B cell (primary cell): ENCODE data around the gene GINS3. TPM values are rescaled to one million over a fixed set of nuclear protein-coding genes. Genes with fewer than 3 reads are reported as not detected.

Source experiments
- ATAC-seq: fragments of 200-7000 bp; cut with Tn5 transposase; one replicate; pipeline ENCODE4 v1.10.0; 2021; ENCODE audit warnings: low read depth, mild to moderate bottlenecking, moderate number of reproducible peaks, moderate library complexity
- CTCF ChIA-PET: fragments of 350-600 bp; sonication (Branson Sonifier 250); formaldehyde crosslinking; loops from one replicate; lab custom pipeline; 2021; ENCODE audit warnings: antibody characterized with exemption, inconsistent platforms; lab: Charles Lee
- POLR2A ChIA-PET: fragments of 350-600 bp; sonication (Branson Sonifier 250); formaldehyde crosslinking; loops from one replicate; lab custom pipeline; 2021; ENCODE audit warnings: antibody characterized with exemption; lab: Charles Lee
- DNase-seq: peaks from one replicate; pipeline ENCODE4 v3.0.0; 2013
- H2AFZ ChIP-seq: 2 replicates; pipeline ENCODE4 v1.6.1; 2012; ENCODE audit warnings: mild to moderate bottlenecking, low read depth, low read length; ENCODE audit not compliant: insufficient read depth, poor library complexity, severe bottlenecking
- H3K27ac ChIP-seq, 2 donors: 1 replicate in 1 of 2; 2 replicates in 1 of 2; pipeline ENCODE4 v1.5.1; 2012 to 2013; ENCODE audit warnings: low read length in 2 of 2, mild to moderate bottlenecking in 2 of 2, moderate library complexity in 1 of 2
- H3K27me3 ChIP-seq, 4 experiments: fragments of 200-600 bp in 1 of 4; sonication (generic) in 1 of 4; replicated peaks in 1 of 4; 1 replicate in 2 of 4; 2 replicates in 2 of 4; pipeline versions ENCODE4 v1.6.1 to v1.7.0; 2013 to 2016; ENCODE audit warnings: low read length in 3 of 4, mild to moderate bottlenecking in 2 of 4, mixed read lengths in 1 of 4, moderate library complexity in 1 of 4; ENCODE audit not compliant: insufficient read depth in 4 of 4, control insufficient read depth in 3 of 4; ENCODE audit errors: control extremely low read depth in 1 of 4
- H3K36me3 ChIP-seq, 2 experiments: replicated peaks in 1 of 2; 1 replicate in 1 of 2; 2 replicates in 1 of 2; pipeline versions ENCODE4 v1.6.1 to v1.7.1; 2013; ENCODE audit warnings: low read length in 1 of 2; ENCODE audit not compliant: insufficient read depth in 2 of 2, control insufficient read depth in 1 of 2; ENCODE audit errors: control extremely low read depth in 1 of 2, extremely low read depth in 1 of 2
- H3K4me1 ChIP-seq, 2 donors: fragments of 200-600 bp in 1 of 2; sonication (generic) in 1 of 2; 1 replicate in 1 of 2; 2 replicates in 1 of 2; pipeline versions ENCODE4 v1.5.1 to v1.6.1; 2013 to 2017; ENCODE audit warnings: low read length in 2 of 2; ENCODE audit not compliant: control insufficient read depth in 2 of 2, insufficient read depth in 2 of 2
- H3K4me2 ChIP-seq: replicated peaks from 2 replicates; pipeline ENCODE3; 2012; ENCODE audit warnings: mild to moderate bottlenecking, low read depth, low read length; ENCODE audit not compliant: poor library complexity, severe bottlenecking
- H3K4me3 ChIP-seq, 5 experiments: fragments of 200-600 bp in 1 of 5; sonication (generic) in 1 of 5; 1 replicate in 3 of 5; 2 replicates in 2 of 5; pipeline versions ENCODE4 v1.5.1 to v1.7.0; 2011 to 2016; ENCODE audit warnings: low read length in 4 of 5, mild to moderate bottlenecking in 4 of 5, low read depth in 2 of 5, control low read depth in 1 of 5, moderate library complexity in 1 of 5; ENCODE audit not compliant: insufficient read depth in 1 of 5; ENCODE audit errors: control extremely low read depth in 1 of 5, extremely low read depth in 1 of 5
- H3K79me2 ChIP-seq: fragments of 200-600 bp; sonication (generic); one replicate; pipeline ENCODE4 v1.6.0; 2016; ENCODE audit warnings: low read length; ENCODE audit not compliant: control insufficient read depth, insufficient read depth
- H3K9ac ChIP-seq: fragments of 200-600 bp; sonication (generic); 2 replicates; pipeline ENCODE4 v1.6.1; 2017; ENCODE audit warnings: mild to moderate bottlenecking, low read length, moderate library complexity
- H3K9me3 ChIP-seq, 3 donors: one replicate each; pipeline versions ENCODE4 v1.6.1 to v1.7.1; 2013; ENCODE audit warnings: low read length in 2 of 3; ENCODE audit not compliant: control insufficient read depth in 2 of 3, insufficient read depth in 1 of 3; ENCODE audit errors: control extremely low read depth in 1 of 3
- H4K20me1 ChIP-seq: 2 replicates; pipeline ENCODE4 v1.6.0; 2012; ENCODE audit warnings: mild to moderate bottlenecking, low read length; ENCODE audit not compliant: insufficient read depth, control insufficient read depth, poor library complexity, severe bottlenecking
- H3K27ac Mint-ChIP-seq: one replicate; pipeline ENCODE4 v1.8.0; 2021; ENCODE audit warnings: mixed read lengths
- H3K27me3 Mint-ChIP-seq: one replicate; pipeline ENCODE4 v1.8.0; 2021; ENCODE audit warnings: mixed read lengths
- H3K4me1 Mint-ChIP-seq: one replicate; pipeline ENCODE4 v1.8.0; 2021; ENCODE audit warnings: mixed read lengths
- H3K4me3 Mint-ChIP-seq: one replicate; pipeline ENCODE4 v1.8.0; 2021; ENCODE audit warnings: mixed read lengths
- H3K9me3 Mint-ChIP-seq: one replicate; pipeline ENCODE4 v1.8.0; 2022; ENCODE audit warnings: mixed read lengths; ENCODE audit not compliant: insufficient read depth
- CTCF ChIP-seq: fragments of 200-600 bp; IDR thresholded peaks from one replicate; pipeline ENCODE4 v1.8.0; 2022; ENCODE audit warnings: antibody characterized with exemption, mild to moderate bottlenecking
- EZH2 ChIP-seq: IDR thresholded peaks from 2 replicates; pipeline ENCODE4 v1.6.1; 2012; ENCODE audit warnings: borderline replicate concordance, low read depth, mild to moderate bottlenecking, moderate library complexity, low read length; ENCODE audit not compliant: insufficient read depth, poor library complexity, severe bottlenecking
- WGBS: methylation state at CpG from one replicate; pipeline ENCODE4 v1.1.5; 2013; ENCODE audit warnings: missing lambda C conversion rate; ENCODE audit not compliant: insufficient coverage; 5-methylcytosine and 5-hydroxymethylcytosine counted together
- intact Hi-C: fragments of 100-400 bp; cut with micrococcal nuclease; formaldehyde crosslinking; loops from one replicate; pipeline ENCODE4 v1.10.0; 2022
- polyA plus RNA-seq: library from polyadenylated mRNA; depleted of rRNA; stranded (reverse); fragments of >200 nt; gene quantifications from 2 replicates; pipeline ENCODE4 v1.2.3, GENCODE V29; 2012
- total RNA-seq, 2 donors: library from RNA; stranded (reverse); fragments of 120-200 nt in 1 of 2; gene quantifications; 1 replicate in 1 of 2; 2 replicates in 1 of 2; pipeline versions ENCODE4 v1.2.3 to v1.2.4, GENCODE V29; 2013 to 2022

The GINS3 gene
- total and polyA plus RNA-seq, 2 donors (not counting 1 experiment from before 2014, with no cell fraction given): 1.1 to 2.3 TPM

- POLR2A ChIA-PET: no interaction called here
- Mint-ChIP-seq H3K9me3 (no peaks in the 10 kb centered on the region), H3K4me1 (no peaks in the 10 kb centered on the region), H3K27me3 (peaks cover 9% of the 10 kb centered on the region), H3K4me3 (no peak overlapping the region), H3K27ac (no peak overlapping the region)
- TF ChIP-seq EZH2 (no peak), CTCF (no peak)
- Histone ChIP-seq H3K4me2 (no peak overlapping the region), H3K9ac (no peak overlapping the region), H3K27me3 (peaks cover 0 to 3% (median 0%) of the 10 kb centered on the region in 4 experiments), H3K4me1 (no peaks in the 10 kb centered on the region), H3K79me2 (no peaks in the 10 kb centered on the region), H2AFZ (no peak overlapping the region), H3K9me3 (no peaks in the 10 kb centered on the region), H4K20me1 (no peaks in the 10 kb centered on the region), H3K36me3 (no peaks in the 10 kb centered on the region), H3K27ac (no peak overlapping the region), H3K4me3 (no peak overlapping the region)
- WGBS: 71% methylated on average over 2 of the region's 7 CpGs
- intact Hi-C loops: no loop called here
- CTCF ChIA-PET: no interaction called here
- DNase-seq (no peak), ATAC-seq (no peak)
Observed at GRCh38 chr16:58450590-58450989, 58.3 kb downstream of the GINS3 start.

GRCh38 chr16:58451265-58451689 is 59.0 kb downstream of the GINS3 start:
- Histone ChIP-seq H3K79me2 (no peaks in the 10 kb centered on the region), H3K4me3 (no peak overlapping the region), H3K9me3 (no peaks in the 10 kb centered on the region), H3K27me3 (peaks cover 0 to 3% (median 0%) of the 10 kb centered on the region in 4 experiments), H4K20me1 (no peaks in the 10 kb centered on the region), H3K9ac (no peak overlapping the region), H3K4me2 (no peak overlapping the region), H3K4me1 (no peaks in the 10 kb centered on the region), H3K36me3 (no peaks in the 10 kb centered on the region), H3K27ac (no peak overlapping the region), H2AFZ (no peak overlapping the region)
- POLR2A ChIA-PET: no interaction called here
- no peak overlapping the region for H3K27ac Mint-ChIP-seq
- no peaks in the 10 kb centered on the region for H3K4me1 Mint-ChIP-seq
- 83% methylated on average over 2 of the region's 3 CpGs for WGBS
- no peak for ATAC-seq
- no peak for DNase-seq
- peaks cover 9% of the 10 kb centered on the region for H3K27me3 Mint-ChIP-seq
- CTCF ChIA-PET: no interaction called here
- H3K4me3 Mint-ChIP-seq: no peak overlapping the region
- TF ChIP-seq CTCF: no peak
- no peak for TF ChIP-seq EZH2
- intact Hi-C loops: no loop called here
- H3K9me3 Mint-ChIP-seq: no peaks in the 10 kb centered on the region
